Middle frontal gyrus (tissue), 1 donor: ENCODE measurements around the gene TAPT1.

Source experiments
- DNase-seq: peaks from one replicate; pipeline ENCODE4 v3.0.0-alpha.2; 2015; ENCODE audit warnings: low spot score; ENCODE audit errors: extremely low spot score

The TAPT1 gene

DNA sequence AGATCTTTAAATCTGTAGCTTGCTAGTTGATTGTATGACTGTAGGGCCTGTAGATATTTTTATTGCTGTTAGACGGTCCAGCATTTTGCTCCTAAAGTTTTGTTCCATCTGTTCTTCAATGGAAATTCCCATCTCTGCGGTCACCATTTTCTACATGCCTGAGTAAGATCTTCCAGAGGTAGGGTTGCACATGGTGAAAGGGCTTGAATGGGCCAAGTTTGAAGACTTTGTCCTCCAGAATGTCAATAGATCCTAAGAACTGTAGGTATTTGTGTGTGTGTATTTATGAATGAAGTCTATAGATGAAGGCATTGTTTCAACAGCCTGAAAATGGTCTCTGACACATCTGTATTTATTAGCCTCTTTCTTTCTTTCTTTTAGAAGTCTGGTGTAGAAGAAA is 22.3 kb upstream of the TAPT1 start:
- no peak for DNase-seq

- no peak for DNase-seq
Measured at GRCh38 chr4:16245241-16245640, 19.0 kb upstream of the TAPT1 start.

DNA sequence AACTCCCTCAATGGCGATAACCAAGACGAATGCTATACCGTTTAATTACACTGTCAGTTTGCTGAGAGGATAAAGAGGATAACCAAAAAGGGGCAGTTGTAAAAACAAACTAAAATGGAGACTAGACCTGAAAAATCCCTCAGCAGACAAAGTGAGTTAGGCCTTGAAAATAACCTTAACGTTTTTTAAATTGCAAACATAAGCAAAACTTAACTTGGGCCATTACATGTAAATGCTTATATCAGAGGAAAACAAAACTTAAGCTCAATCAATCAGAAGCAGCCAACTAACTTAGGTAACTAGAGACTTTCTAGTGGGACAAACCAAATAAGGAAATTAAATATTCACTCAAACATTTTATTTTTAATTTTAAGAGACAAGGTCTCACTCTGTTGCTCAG is 17.0 kb upstream of the TAPT1 start:
- DNase-seq, result no peak

GRCh38 chr4:16240300-16240699 is 14.0 kb upstream of the TAPT1 start:
- DNase-seq, result no peak

DNA sequence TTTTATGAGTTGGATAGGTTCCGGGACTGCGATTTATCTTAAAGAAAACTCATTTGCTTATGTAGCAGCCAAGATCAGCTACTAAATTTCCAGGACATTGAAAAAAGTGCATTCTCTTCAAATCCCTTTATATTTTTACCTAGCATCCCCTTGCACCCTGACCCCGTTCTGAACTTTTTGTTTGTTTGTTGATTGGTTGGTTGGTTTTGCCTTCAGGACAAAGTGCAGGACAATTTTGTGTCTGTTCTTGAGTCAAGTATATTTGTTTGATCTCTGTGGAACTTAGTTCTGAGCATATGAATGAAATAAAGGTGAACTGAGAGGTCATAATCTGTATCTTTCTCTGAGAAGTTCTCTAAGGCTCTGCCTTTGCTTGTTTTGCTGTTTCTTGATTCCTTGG is 12.8 kb upstream of the TAPT1 start:
- DNase-seq, result no peak

- DNase-seq, result no peak
Measured at GRCh38 chr4:16238327-16238726, 12.1 kb upstream of the TAPT1 start.

DNA sequence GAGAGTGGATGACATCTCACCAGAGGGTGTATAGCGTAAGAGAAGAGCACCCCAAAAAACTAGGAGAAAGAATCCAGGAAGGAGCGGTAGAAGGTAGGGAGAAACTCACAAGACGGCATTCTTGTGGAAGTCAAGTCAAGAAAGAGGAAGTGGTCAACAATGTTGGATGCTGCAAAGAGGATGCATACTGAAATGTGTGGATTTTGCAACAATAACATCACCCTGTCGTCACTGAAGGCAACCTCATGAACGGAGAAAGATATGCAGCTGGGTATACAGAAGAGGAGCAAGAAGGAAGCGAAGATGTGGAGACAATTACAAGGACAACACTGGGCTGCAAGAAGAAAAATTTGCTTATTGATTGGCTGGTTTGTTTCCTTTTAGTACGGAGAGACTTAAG is 11.4 kb upstream of the TAPT1 start:
- DNase-seq, result no peak

DNA sequence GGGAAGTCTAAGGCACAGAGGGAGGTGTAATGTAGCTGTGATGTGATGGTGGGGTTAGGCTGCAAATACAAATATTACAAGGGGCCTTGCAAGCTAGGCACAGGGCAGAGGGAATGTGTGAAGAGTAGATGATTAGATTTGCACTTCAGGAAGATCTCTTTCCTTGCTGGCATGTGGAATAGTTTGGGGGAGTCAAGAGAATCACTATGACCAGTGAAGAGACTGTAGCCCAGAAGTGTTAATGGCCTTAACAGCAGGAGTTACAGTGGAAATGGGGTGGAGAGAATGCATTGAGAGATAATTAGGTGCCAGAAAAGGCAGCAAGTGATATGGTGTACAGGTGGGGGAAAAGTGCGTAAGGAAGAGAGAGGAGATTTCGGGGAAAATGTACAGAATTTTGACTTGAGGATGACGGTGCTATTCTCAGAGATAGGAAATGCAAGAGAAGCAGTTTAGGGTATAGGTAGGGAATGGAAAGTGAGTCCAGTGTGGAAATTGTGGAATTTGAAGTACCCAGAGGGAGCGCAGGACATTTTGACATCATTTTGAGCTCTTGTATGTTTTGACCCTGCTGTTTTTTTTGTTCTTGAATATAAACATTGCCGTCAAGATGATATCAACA is 10.2 kb upstream of the TAPT1 start:
- DNase-seq, result no peak

- DNase-seq, result no peak
Measured at GRCh38 chr4:16235209-16235608, 8.9 kb upstream of the TAPT1 start.

GRCh38 chr4:16233569-16234177 is 7.4 kb upstream of the TAPT1 start:
- DNase-seq, result no peak

DNA sequence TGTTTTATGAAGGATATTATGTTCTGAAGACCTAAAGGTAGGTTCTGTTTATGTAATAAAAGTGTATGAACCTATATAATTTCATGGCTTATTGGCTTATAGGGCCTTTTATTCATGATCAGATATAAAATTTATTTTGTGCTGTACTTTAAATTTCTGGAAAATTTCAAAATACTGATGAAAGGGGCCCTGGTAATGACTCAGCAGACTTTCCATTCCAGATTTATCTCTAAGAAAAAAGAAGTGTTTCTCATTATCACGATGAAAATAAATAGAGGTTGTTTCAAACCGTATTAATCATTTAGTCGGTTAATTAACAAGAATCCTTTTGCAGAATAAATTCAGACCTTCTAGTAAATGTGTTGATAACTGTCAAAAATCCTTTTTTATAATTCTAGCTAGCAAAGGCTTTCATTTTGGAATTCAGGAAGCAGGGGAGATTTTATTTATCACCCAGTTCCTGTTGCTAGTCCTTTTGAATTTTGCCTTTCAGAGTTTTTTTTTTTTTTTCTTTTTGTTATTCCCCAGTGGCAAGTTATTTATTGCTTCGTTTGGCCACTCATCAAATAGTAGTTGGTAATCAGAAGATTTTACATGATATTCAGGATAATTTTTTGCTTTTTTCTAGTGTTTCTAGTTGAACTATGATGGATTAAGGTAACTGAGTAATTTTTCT is 5.4 kb upstream of the TAPT1 start:
- DNase-seq, result no peak

DNA sequence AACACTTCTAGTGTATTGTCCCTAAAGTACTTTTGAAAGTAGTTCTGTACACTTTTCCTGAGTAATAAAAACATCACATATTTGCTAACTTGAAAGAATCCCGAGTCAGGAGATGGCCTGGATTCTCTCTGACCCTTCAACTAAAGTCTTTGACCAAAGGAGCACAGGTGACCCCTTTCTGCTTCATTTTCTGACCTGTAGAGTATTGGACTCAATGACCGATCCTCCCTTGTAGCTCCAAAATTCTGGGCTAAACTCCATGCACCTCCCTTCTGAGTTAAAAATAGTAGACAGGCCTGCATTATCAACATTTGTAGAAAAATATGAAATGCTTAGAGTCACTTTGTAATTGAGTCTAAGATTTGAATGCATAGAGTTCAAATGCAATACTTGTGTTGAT is 4.0 kb upstream of the TAPT1 start:
- DNase-seq, result no peak

DNA sequence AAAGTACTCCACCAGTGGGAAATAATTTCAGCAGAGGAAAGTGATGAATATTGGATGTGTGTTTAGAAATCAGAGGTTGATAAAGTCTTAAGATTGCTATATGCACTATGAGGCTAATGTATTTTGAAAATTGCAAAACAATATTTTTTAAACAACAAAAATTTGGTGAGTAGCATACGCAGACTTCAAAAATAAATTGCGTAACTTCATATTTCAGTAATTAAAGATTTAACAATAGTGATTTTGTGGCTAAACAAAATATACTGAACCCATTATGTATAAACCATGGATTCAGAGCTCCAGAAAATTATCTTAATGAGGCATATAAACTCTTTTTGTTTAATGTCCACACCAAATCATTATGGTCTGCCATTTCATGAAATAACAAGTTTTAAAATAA is 3.3 kb upstream of the TAPT1 start:
- DNase-seq, result no peak

DNA sequence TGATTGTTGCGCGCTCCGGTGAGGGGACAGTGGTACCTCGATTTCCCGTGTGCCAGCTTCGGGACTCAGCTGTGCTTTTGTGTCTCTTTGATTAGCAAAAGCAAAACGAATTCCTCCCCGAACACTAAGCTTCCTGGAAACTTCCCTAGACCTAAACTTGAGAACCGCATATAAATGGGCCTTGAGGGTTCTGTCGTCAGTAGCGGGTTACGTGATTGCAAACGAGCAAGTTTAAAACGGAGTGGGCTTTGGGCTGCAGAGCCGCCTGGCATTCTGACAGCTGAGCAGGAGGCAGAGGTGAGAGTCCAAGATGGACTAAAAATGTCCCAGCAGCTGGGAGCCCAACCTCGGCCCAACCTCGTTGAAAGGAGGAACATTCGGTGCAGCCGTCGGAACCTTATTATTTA is 1.2 kb upstream of the TAPT1 start:
- no peak for DNase-seq

DNA sequence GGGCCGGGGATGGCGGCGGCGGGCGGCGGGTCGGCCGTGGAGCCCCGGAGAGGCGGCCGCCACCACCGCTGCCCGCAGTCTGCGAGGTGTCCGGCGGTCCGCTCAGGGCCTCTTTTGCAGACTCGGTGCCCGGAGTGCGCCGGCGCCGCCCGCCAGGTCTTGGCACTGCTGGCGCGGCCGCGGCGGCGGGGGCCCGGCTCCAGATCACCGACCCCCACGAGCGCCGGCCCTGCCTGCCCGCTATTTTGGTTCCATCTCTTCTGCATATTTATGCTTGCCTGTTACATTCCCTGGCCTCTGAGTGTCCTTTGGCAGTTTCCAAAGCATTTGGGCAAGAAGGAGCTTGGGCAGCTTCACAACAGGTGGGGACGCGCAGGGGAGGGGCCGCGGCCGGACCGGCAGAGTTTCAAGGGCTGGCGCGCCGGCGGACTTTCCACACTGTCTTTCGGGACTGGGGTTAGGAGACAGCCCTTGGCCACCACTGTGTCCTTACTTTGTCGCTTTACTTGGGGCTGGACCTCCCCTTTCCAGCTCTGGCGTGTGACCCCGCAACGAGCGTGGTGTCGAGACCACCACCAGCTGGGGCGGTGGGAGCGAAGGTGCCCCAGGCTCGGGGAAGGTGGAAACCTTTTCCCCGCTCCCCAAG is 668 bp upstream of the TAPT1 start:
- DNase-seq, result no peak

DNA sequence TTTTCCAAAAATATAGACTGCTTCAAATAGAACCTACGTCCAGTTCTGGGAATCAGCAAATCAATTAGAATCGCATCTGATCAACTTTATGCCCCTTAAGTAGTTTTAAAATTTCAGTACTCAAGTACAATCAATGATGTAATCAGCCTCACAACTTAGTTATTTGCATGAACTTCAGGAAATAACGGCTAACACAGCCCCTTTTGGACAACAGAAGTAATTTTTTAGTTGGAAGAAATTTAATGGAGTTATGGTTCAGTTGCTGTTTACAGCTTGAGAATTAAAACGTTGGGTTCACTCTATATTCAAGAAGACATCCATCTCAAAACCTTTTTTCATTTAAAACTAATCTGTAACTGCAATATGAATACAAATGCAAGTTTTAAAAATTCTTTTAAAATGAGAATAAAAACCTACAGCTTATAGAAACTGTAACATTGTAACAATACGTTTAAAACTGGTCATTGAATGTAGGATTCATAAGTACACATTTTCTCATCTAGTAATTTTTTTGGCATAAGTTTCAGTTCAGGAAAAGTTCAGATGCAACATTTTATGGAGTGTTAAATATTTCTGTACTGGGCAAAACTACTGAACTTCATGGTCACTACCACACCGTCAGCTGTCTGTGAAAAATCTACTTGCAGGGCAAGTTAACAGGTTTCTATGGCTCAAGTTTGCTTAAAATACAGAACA is 956 bp downstream of the TAPT1 start:
- DNase-seq, result no peak

- DNase-seq, result no peak
Measured at GRCh38 chr4:16224264-16225166, 1.8 kb downstream of the TAPT1 start.

GRCh38 chr4:16222957-16223527 is 3.2 kb downstream of the TAPT1 start:
- no peak for DNase-seq

DNA sequence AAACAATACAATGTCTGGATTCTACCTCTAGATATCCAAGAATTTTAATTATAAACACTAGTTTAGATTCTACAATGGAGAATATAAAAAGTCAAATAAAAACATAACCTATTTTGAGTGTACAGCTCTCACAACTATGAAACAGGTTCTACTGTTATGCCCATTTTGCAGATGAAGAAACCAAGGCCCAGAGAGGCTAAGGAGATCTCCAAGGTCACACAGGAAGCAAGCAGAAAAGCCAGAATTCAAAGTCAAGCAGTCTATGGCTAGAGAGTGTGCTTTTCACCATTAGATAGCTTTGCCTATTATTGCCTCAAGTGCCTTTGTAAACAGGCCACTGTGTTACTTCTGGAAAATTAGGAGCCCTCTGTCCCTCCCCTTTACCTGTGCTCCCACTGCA is 7.3 kb downstream of the TAPT1 start:
- DNase-seq, result no peak

- DNase-seq, result no peak
Measured at GRCh38 chr4:16217300-16218051, 8.8 kb downstream of the TAPT1 start.
